H9 (cell line): ENCODE measurements around the gene CNMD. TPM values are rescaled to one million over a fixed set of nuclear protein-coding genes. Genes with fewer than 3 reads are reported as not detected.

Experiments used
- DNase-seq: peaks from one replicate; pipeline ENCODE4 v3.0.0-alpha.2; 2017
- H2AFZ ChIP-seq: one replicate; pipeline ENCODE4 v1.6.1; 2013; ENCODE audit warnings: mild to moderate bottlenecking, low read length, control low read depth, moderate library complexity
- H2AK5ac ChIP-seq: 2 replicates; pipeline ENCODE4 v1.6.1; 2013; ENCODE audit warnings: low read length, control low read depth, mixed read lengths; ENCODE audit not compliant: insufficient read length
- H2BK120ac ChIP-seq: one replicate; pipeline ENCODE4 v1.6.1; 2013; ENCODE audit warnings: low read depth, mild to moderate bottlenecking, low read length, control low read depth, inconsistent platforms; ENCODE audit not compliant: poor library complexity, severe bottlenecking
- H2BK12ac ChIP-seq: 2 replicates; pipeline ENCODE4 v1.6.1; 2013; ENCODE audit warnings: low read length, control low read depth, mixed read lengths, low read depth; ENCODE audit not compliant: insufficient read length
- H2BK15ac ChIP-seq: 2 replicates; pipeline ENCODE4 v1.6.1; 2013; ENCODE audit warnings: low read depth, low read length, control low read depth
- H2BK20ac ChIP-seq: one replicate; pipeline ENCODE4 v1.6.1; 2013; ENCODE audit warnings: low read depth, mild to moderate bottlenecking, low read length, control low read depth, inconsistent platforms; ENCODE audit not compliant: poor library complexity, severe bottlenecking
- H2BK5ac ChIP-seq: 2 replicates; pipeline ENCODE4 v1.6.1; 2013; ENCODE audit warnings: low read length, control low read depth, mixed read lengths; ENCODE audit not compliant: insufficient read length
- H3K14ac ChIP-seq: 2 replicates; pipeline ENCODE4 v1.6.1; 2013; ENCODE audit warnings: low read length, control low read depth; ENCODE audit not compliant: insufficient read depth
- H3K18ac ChIP-seq: 2 replicates; pipeline ENCODE4 v1.6.1; 2013; ENCODE audit warnings: low read depth, mild to moderate bottlenecking, mixed read lengths, low read length, control low read depth; ENCODE audit not compliant: insufficient read length
- H3K23ac ChIP-seq: 2 replicates; pipeline ENCODE4 v1.6.1; 2013; ENCODE audit warnings: low read length, control low read depth, mixed read lengths, low read depth; ENCODE audit not compliant: insufficient read length
- H3K23me2 ChIP-seq: 2 replicates; pipeline ENCODE4 v1.6.1; 2013; ENCODE audit warnings: low read depth, mild to moderate bottlenecking, mixed read lengths, low read length, control low read depth; ENCODE audit not compliant: insufficient read length, poor library complexity, severe bottlenecking
- H3K27ac ChIP-seq: 2 replicates; pipeline ENCODE4 v1.5.1; 2013; ENCODE audit warnings: low read length, control low read depth, mixed read lengths, low read depth; ENCODE audit not compliant: insufficient read length
- H3K27me3 ChIP-seq: 2 replicates; pipeline ENCODE4 v1.6.1; 2013; ENCODE audit warnings: low read length, control low read depth, inconsistent platforms; ENCODE audit not compliant: insufficient read depth
- H3K4ac ChIP-seq: 2 replicates; pipeline ENCODE4 v1.6.1; 2013; ENCODE audit warnings: low read depth, mild to moderate bottlenecking, control low read depth, inconsistent platforms, low read length, moderate library complexity
- H3K4me1 ChIP-seq: 2 replicates; pipeline ENCODE4 v1.6.1; 2013; ENCODE audit warnings: low read length, control low read depth, inconsistent platforms; ENCODE audit not compliant: insufficient read depth
- H3K4me2 ChIP-seq: 2 replicates; pipeline ENCODE4 v1.6.1; 2013; ENCODE audit warnings: low read length, control low read depth, mixed read lengths; ENCODE audit not compliant: insufficient read length, insufficient read depth
- H3K56ac ChIP-seq: 2 replicates; pipeline ENCODE4 v1.6.1; 2013; ENCODE audit warnings: low read depth, mild to moderate bottlenecking, mixed read lengths, low read length, control low read depth; ENCODE audit not compliant: insufficient read length
- H3K79me1 ChIP-seq: 2 replicates; pipeline ENCODE4 v1.6.1; 2013; ENCODE audit warnings: low read depth, mild to moderate bottlenecking, moderate library complexity, low read length, control low read depth, inconsistent platforms; ENCODE audit not compliant: insufficient read depth, poor library complexity, severe bottlenecking
- H3K79me2 ChIP-seq: 2 replicates; pipeline ENCODE4 v1.6.1; 2013; ENCODE audit warnings: low read length, control low read depth, inconsistent platforms; ENCODE audit not compliant: insufficient read depth
- H3K9ac ChIP-seq: 2 replicates; pipeline ENCODE4 v1.6.1; 2013; ENCODE audit warnings: low read length, control low read depth, mixed read lengths; ENCODE audit not compliant: insufficient read length; ENCODE audit errors: extremely low read depth
- H3K9me3 ChIP-seq: one replicate; pipeline ENCODE4 v1.6.1; 2013; ENCODE audit warnings: low read depth, low read length, inconsistent platforms; ENCODE audit not compliant: control insufficient read depth
- H3T11ph ChIP-seq: one replicate; pipeline ENCODE4 v1.6.1; 2013; ENCODE audit warnings: mild to moderate bottlenecking, low read length, control low read depth, inconsistent platforms
- H4K20me1 ChIP-seq: one replicate; pipeline ENCODE4 v1.6.1; 2013; ENCODE audit not compliant: control insufficient read depth, insufficient read length, insufficient read depth
- H4K5ac ChIP-seq: 2 replicates; pipeline ENCODE4 v1.6.1; 2013; ENCODE audit warnings: low read depth, mild to moderate bottlenecking, mixed read lengths, low read length, control low read depth; ENCODE audit not compliant: insufficient read length
- H4K8ac ChIP-seq: replicated peaks from 2 replicates; pipeline ENCODE4 v1.6.1; 2013; ENCODE audit warnings: low read length, control low read depth, mixed read lengths, low read depth; ENCODE audit not compliant: insufficient read length
- H4K91ac ChIP-seq: 2 replicates; pipeline ENCODE4 v1.6.1; 2013; ENCODE audit warnings: low read depth, mild to moderate bottlenecking, moderate library complexity, mixed read lengths, low read length, control low read depth; ENCODE audit not compliant: insufficient read length
- H3K27ac Mint-ChIP-seq, 3 experiments: 2 replicates in 2 of 3; 3 replicates in 1 of 3; pipeline ENCODE4 v1.8.0; 2020 to 2021; ENCODE audit warnings: mixed read lengths in 3 of 3, mild to moderate bottlenecking in 1 of 3, moderate library complexity in 1 of 3
- H3K27me3 Mint-ChIP-seq: 2 replicates; pipeline ENCODE4 v1.8.0; 2021; ENCODE audit warnings: low read depth, mild to moderate bottlenecking, moderate library complexity, mixed read lengths
- H3K36me3 Mint-ChIP-seq, 3 experiments: 2 replicates in 2 of 3; 3 replicates in 1 of 3; pipeline ENCODE4 v1.8.0; 2020 to 2021; ENCODE audit warnings: low read depth in 3 of 3, mixed read lengths in 3 of 3; ENCODE audit not compliant: insufficient read depth in 1 of 3
- H3K4me1 Mint-ChIP-seq, 2 experiments: 2 replicates each; pipeline ENCODE4 v1.8.0; 2020; ENCODE audit warnings: mixed read lengths in 2 of 2
- H3K4me3 Mint-ChIP-seq, 2 experiments: 2 replicates in 1 of 2; 3 replicates in 1 of 2; pipeline ENCODE4 v1.8.0; 2020 to 2021; ENCODE audit warnings: mild to moderate bottlenecking in 2 of 2, mixed read lengths in 2 of 2, moderate library complexity in 1 of 2
- H3K9me3 Mint-ChIP-seq, 2 experiments: 2 replicates in 1 of 2; 3 replicates in 1 of 2; pipeline ENCODE4 v1.8.0; 2020; ENCODE audit warnings: mild to moderate bottlenecking in 2 of 2, mixed read lengths in 2 of 2, moderate library complexity in 1 of 2
- CTCF ChIP-seq: fragments of 200-600 bp; sonication (generic); conservative IDR thresholded peaks from 3 replicates; pipeline ENCODE4 v1.8.0; 2021; ENCODE audit warnings: antibody characterized with exemption, mild to moderate bottlenecking
- WGBS: extraction: QIAGEN DNeasy Blood & Tissue Kit; methylation state at CpG from one replicate; pipeline ENCODE4 v1.1.7; 2013; ENCODE audit warnings: missing lambda C conversion rate, low lambda C conversion rate, mixed read lengths; ENCODE audit not compliant: insufficient read length; ENCODE audit errors: extremely low coverage; 5-methylcytosine and 5-hydroxymethylcytosine counted together
- total RNA-seq: library from RNA; stranded (reverse); gene quantifications from 2 replicates; pipeline ENCODE4 v1.2.1, GENCODE V29; 2021

CNMD gene
- total RNA-seq, 1 experiment from 2014 or later = 96.0 TPM

- Histone ChIP-seq H3K18ac (no peak overlapping the region), H3K9ac (no peak overlapping the region), H3K23me2 (no peaks in the 10 kb centered on the region), H3K27me3 (no peaks in the 10 kb centered on the region), H3K9me3 (no peaks in the 10 kb centered on the region), H4K20me1 (no peaks in the 10 kb centered on the region), H4K5ac (no peak overlapping the region), H2BK15ac (no peak overlapping the region), H3K27ac (no peak overlapping the region), H3K4ac (no peak overlapping the region), H2AK5ac (no peak overlapping the region), H4K8ac (no peak overlapping the region), H2BK120ac (no peak overlapping the region), H3K56ac (no peak overlapping the region), H3K79me1 (no peaks in the 10 kb centered on the region), H2AFZ (no peak overlapping the region), H2BK5ac (no peak overlapping the region), H3K4me2 (no peak overlapping the region), H4K91ac (no peak overlapping the region), H2BK12ac (no peak overlapping the region), H3K4me1 (no peaks in the 10 kb centered on the region), H2BK20ac (no peak overlapping the region), H3K79me2 (no peaks in the 10 kb centered on the region), H3K14ac (no peak overlapping the region), H3K23ac (no peak overlapping the region), H3T11ph (no peak overlapping the region)
- WGBS = no CpG with 5 or more reads among the region's 1 CpG
- no peak for TF ChIP-seq CTCF
- Mint-ChIP-seq H3K36me3 (peaks cover 0 to 44% (median 35%) of the 10 kb centered on the region in 3 experiments; a peak in 5 of 7 replicates), H3K27ac (no peak overlapping the region), H3K9me3 (no peaks in the 10 kb centered on the region), H3K27me3 (no peaks in the 10 kb centered on the region), H3K4me1 (no peaks in the 10 kb centered on the region; a peak in 1 of 4 replicates), H3K4me3 (no peak overlapping the region)
- DNase-seq = no peak
These were observed 66.2 kb downstream of the CNMD start for GRCh38 chr13:52673465-52673864.
